HL-60 (cell line): ENCODE measurements around the gene PLXDC2.

Experiments used
- CTCF ChIP-seq: IDR thresholded peaks from one replicate; pipeline ENCODE4 v1.5.1; 2011; ENCODE audit warnings: low read length, control low read depth, inconsistent platforms; ENCODE audit not compliant: insufficient read depth
- REST ChIP-seq: IDR thresholded peaks from 2 replicates; pipeline ENCODE4 v1.6.1; 2012; ENCODE audit warnings: low read depth; ENCODE audit not compliant: insufficient replicate concordance

GRCh38 chr10:20114179-20114578 lies 297.9 kb downstream of the PLXDC2 start:
- TF ChIP-seq CTCF = no peak
- no peak for TF ChIP-seq REST
